ENCODE measurements around the gene GOSR1.
A peak's percentile ranks its signal among the peaks of the same experiment; 100 is the strongest.
"Not testable (repeated sequence)": the region's sequence is repeated elsewhere in the genome, so short reads cannot be mapped to it uniquely, and the experiment has no call there.

GOSR1 gene

GRCh38 chr17:30566516-30567225 lies 89.5 kb downstream of the GOSR1 start:
- not testable (repeated sequence) for H2BK15ac ChIP-seq (replicated peaks; ENCODE audit: low read depth); H2BK120ac ChIP-seq (ENCODE audit: low read depth, low read length); H4K5ac ChIP-seq (ENCODE audit: low read length); H2AK5ac ChIP-seq (ENCODE audit: low read length); H3K4me3 ChIP-seq (ENCODE audit: low read length); H4K8ac ChIP-seq (ENCODE audit: low read depth, low read length); H3K79me2 ChIP-seq (ENCODE audit: control insufficient read depth, insufficient read depth, low read length); H2BK5ac ChIP-seq (ENCODE audit: low read length); H3K18ac ChIP-seq (ENCODE audit: low read length); H3K4me1 ChIP-seq (ENCODE audit: control insufficient read depth, low read depth, low read length); H3K9ac ChIP-seq (ENCODE audit: low read length); H3K4me2 ChIP-seq (ENCODE audit: low read length); H3K79me1 ChIP-seq (ENCODE audit: low read length); H3K36me3 ChIP-seq (ENCODE audit: control insufficient read depth, insufficient read depth, low read length); H3K27me3 ChIP-seq (ENCODE audit: insufficient read depth, low read length, poor library complexity); H3K27ac ChIP-seq (ENCODE audit: low read depth, low read length); DNase-seq; H3K23ac ChIP-seq (ENCODE audit: low read length); H3K4ac ChIP-seq (ENCODE audit: low read depth, low read length); H3K56ac ChIP-seq (ENCODE audit: low read length)
- WGBS (ENCODE audit: extremely low coverage, insufficient coverage, low lambda C conversion rate): no CpG with 5 or more reads among the region's 10 CpGs

GRCh38 chr17:30567231-30568116 lies 90.3 kb downstream of the GOSR1 start:
- peaks cover 3% of the 10 kb centered on the region for H3K4me1 ChIP-seq (ENCODE audit: control insufficient read depth, low read depth, low read length)
- no peak overlapping the region for H3K56ac ChIP-seq (ENCODE audit: low read length)
- H3K79me1 ChIP-seq (ENCODE audit: low read length): no peaks in the 10 kb centered on the region
- no peak overlapping the region for H2BK5ac ChIP-seq (ENCODE audit: low read length)
- WGBS (ENCODE audit: extremely low coverage, insufficient coverage, low lambda C conversion rate): no CpG with 5 or more reads among the region's 17 CpGs
- H3K23ac ChIP-seq (ENCODE audit: low read length): no peak overlapping the region
- no peak overlapping the region for H2AK5ac ChIP-seq (ENCODE audit: low read length)
- no peak overlapping the region for H4K5ac ChIP-seq (ENCODE audit: low read length)
- no peak overlapping the region for H3K18ac ChIP-seq (ENCODE audit: low read length)
- no peaks in the 10 kb centered on the region for H3K79me2 ChIP-seq (ENCODE audit: control insufficient read depth, insufficient read depth, low read length)
- no peak overlapping the region for H3K4me2 ChIP-seq (ENCODE audit: low read length)
- DNase-seq: no peak
- no peak overlapping the region for H2BK120ac ChIP-seq (ENCODE audit: low read depth, low read length)
- no peak overlapping the region for H3K4ac ChIP-seq (ENCODE audit: low read depth, low read length)
- H3K36me3 ChIP-seq (ENCODE audit: control insufficient read depth, insufficient read depth, low read length): no peaks in the 10 kb centered on the region
- H2BK15ac ChIP-seq (replicated peaks; ENCODE audit: low read depth): no peak overlapping the region
- H3K27ac ChIP-seq (ENCODE audit: low read depth, low read length): no peak overlapping the region
- no peaks in the 10 kb centered on the region for H3K27me3 ChIP-seq (ENCODE audit: insufficient read depth, low read length, poor library complexity)
- no peak overlapping the region for H3K4me3 ChIP-seq (ENCODE audit: low read length)
- no peak overlapping the region for H3K9ac ChIP-seq (ENCODE audit: low read length)
- H4K8ac ChIP-seq (ENCODE audit: low read depth, low read length): no peak overlapping the region

- Histone ChIP-seq H2BK15ac (replicated peaks; ENCODE audit: low read depth) (no peak overlapping the region), H3K36me3 (ENCODE audit: control insufficient read depth, insufficient read depth, low read length) (no peaks in the 10 kb centered on the region), H3K4ac (ENCODE audit: low read depth, low read length) (no peak overlapping the region), H3K4me1 (ENCODE audit: control insufficient read depth, low read depth, low read length) (peaks cover 3% of the 10 kb centered on the region), H3K23ac (ENCODE audit: low read length) (no peak overlapping the region), H3K18ac (ENCODE audit: low read length) (no peak overlapping the region), H3K56ac (ENCODE audit: low read length) (no peak overlapping the region), H4K5ac (ENCODE audit: low read length) (no peak overlapping the region), H3K9ac (ENCODE audit: low read length) (no peak overlapping the region), H3K27ac (ENCODE audit: low read depth, low read length) (no peak overlapping the region), H3K79me1 (ENCODE audit: low read length) (no peaks in the 10 kb centered on the region), H2AK5ac (ENCODE audit: low read length) (no peak overlapping the region), H4K8ac (ENCODE audit: low read depth, low read length) (no peak overlapping the region), H2BK5ac (ENCODE audit: low read length) (no peak overlapping the region), H3K79me2 (ENCODE audit: control insufficient read depth, insufficient read depth, low read length) (no peaks in the 10 kb centered on the region), H3K4me3 (ENCODE audit: low read length) (no peak overlapping the region), H2BK120ac (ENCODE audit: low read depth, low read length) (no peak overlapping the region), H3K27me3 (ENCODE audit: insufficient read depth, low read length, poor library complexity) (no peaks in the 10 kb centered on the region), H3K4me2 (ENCODE audit: low read length) (no peak overlapping the region)
- WGBS (ENCODE audit: extremely low coverage, insufficient coverage, low lambda C conversion rate): no CpG with 5 or more reads among the region's 8 CpGs
- DNase-seq: no peak
Observed at GRCh38 chr17:30568117-30568430, 90.9 kb downstream of the GOSR1 start.

- H3K23ac ChIP-seq (ENCODE audit: low read length); DNase-seq; H3K79me2 ChIP-seq (ENCODE audit: control insufficient read depth, insufficient read depth, low read length); H3K27ac ChIP-seq (ENCODE audit: low read depth, low read length); H3K4me2 ChIP-seq (ENCODE audit: low read length); H2BK5ac ChIP-seq (ENCODE audit: low read length); H4K5ac ChIP-seq (ENCODE audit: low read length); H3K4ac ChIP-seq (ENCODE audit: low read depth, low read length); H4K8ac ChIP-seq (ENCODE audit: low read depth, low read length); H3K36me3 ChIP-seq (ENCODE audit: control insufficient read depth, insufficient read depth, low read length); H3K9ac ChIP-seq (ENCODE audit: low read length); H3K4me1 ChIP-seq (ENCODE audit: control insufficient read depth, low read depth, low read length); H3K18ac ChIP-seq (ENCODE audit: low read length); H2BK15ac ChIP-seq (replicated peaks; ENCODE audit: low read depth); H3K4me3 ChIP-seq (ENCODE audit: low read length); H2BK120ac ChIP-seq (ENCODE audit: low read depth, low read length); H3K56ac ChIP-seq (ENCODE audit: low read length); H3K79me1 ChIP-seq (ENCODE audit: low read length); H3K27me3 ChIP-seq (ENCODE audit: insufficient read depth, low read length, poor library complexity); H2AK5ac ChIP-seq (ENCODE audit: low read length): not testable (repeated sequence)
- no CpG with 5 or more reads among the region's 12 CpGs for WGBS (ENCODE audit: extremely low coverage, insufficient coverage, low lambda C conversion rate)
Observed at GRCh38 chr17:30569531-30570175, 92.4 kb downstream of the GOSR1 start.

- H3K79me2 ChIP-seq (ENCODE audit: control insufficient read depth, insufficient read depth, low read length): no peaks in the 10 kb centered on the region
- H4K8ac ChIP-seq (ENCODE audit: low read depth, low read length): no peak overlapping the region
- no peak overlapping the region for H2AK5ac ChIP-seq (ENCODE audit: low read length)
- H4K5ac ChIP-seq (ENCODE audit: low read length): no peak overlapping the region
- peak overlapping the region; percentile 15 for H3K56ac ChIP-seq (ENCODE audit: low read length)
- no peak overlapping the region for H3K9ac ChIP-seq (ENCODE audit: low read length)
- no peak overlapping the region for H3K23ac ChIP-seq (ENCODE audit: low read length)
- no peak overlapping the region for H2BK15ac ChIP-seq (replicated peaks; ENCODE audit: low read depth)
- no peaks in the 10 kb centered on the region for H3K79me1 ChIP-seq (ENCODE audit: low read length)
- no CpG with 5 or more reads among the region's 2 CpGs for WGBS (ENCODE audit: extremely low coverage, insufficient coverage, low lambda C conversion rate)
- no peak for DNase-seq
- H3K27ac ChIP-seq (ENCODE audit: low read depth, low read length): no peak overlapping the region
- no peak overlapping the region for H3K4me2 ChIP-seq (ENCODE audit: low read length)
- H3K4me1 ChIP-seq (ENCODE audit: control insufficient read depth, low read depth, low read length): no peaks in the 10 kb centered on the region
- no peak overlapping the region for H3K4me3 ChIP-seq (ENCODE audit: low read length)
- H3K4ac ChIP-seq (ENCODE audit: low read depth, low read length): no peak overlapping the region
- H3K27me3 ChIP-seq (ENCODE audit: insufficient read depth, low read length, poor library complexity): no peaks in the 10 kb centered on the region
- H3K36me3 ChIP-seq (ENCODE audit: control insufficient read depth, insufficient read depth, low read length): no peaks in the 10 kb centered on the region
- no peak overlapping the region for H2BK120ac ChIP-seq (ENCODE audit: low read depth, low read length)
- H3K18ac ChIP-seq (ENCODE audit: low read length): no peak overlapping the region
- no peak overlapping the region for H2BK5ac ChIP-seq (ENCODE audit: low read length)
Observed at GRCh38 chr17:30570191-30570590, 93.0 kb downstream of the GOSR1 start.
